ENCODE data around the gene SGCA.

The SGCA gene

GRCh38 chr17:50167371-50167770 is 1.6 kb downstream of the SGCA start:
- DNase-seq (ENCODE audit: low spot score) = no peak

GRCh38 chr17:50168319-50168718 is 2.5 kb downstream of the SGCA start:
- DNase-seq (ENCODE audit: low spot score) = no peak

- DNase-seq (ENCODE audit: low spot score) = no peak
Observed at GRCh38 chr17:50169121-50169764, 3.4 kb downstream of the SGCA start.

- DNase-seq (ENCODE audit: low spot score) = no peak
Observed at GRCh38 chr17:50169881-50170459, 4.2 kb downstream of the SGCA start.

- no peak for DNase-seq (ENCODE audit: low spot score)
Observed at GRCh38 chr17:50170662-50171370, 5.0 kb downstream of the SGCA start.

- DNase-seq (ENCODE audit: low spot score) = no peak
Observed at GRCh38 chr17:50171371-50172071, 5.7 kb downstream of the SGCA start.

GRCh38 chr17:50172130-50172529 is 6.3 kb downstream of the SGCA start:
- DNase-seq (ENCODE audit: low spot score) = no peak

GRCh38 chr17:50172936-50173334 is 7.1 kb downstream of the SGCA start:
- DNase-seq (ENCODE audit: low spot score) = no peak

GRCh38 chr17:50173335-50173941 is 7.6 kb downstream of the SGCA start:
- no peak for DNase-seq (ENCODE audit: low spot score)

- DNase-seq (ENCODE audit: low spot score) = no peak
Observed at GRCh38 chr17:50174444-50174843, 8.6 kb downstream of the SGCA start.

GRCh38 chr17:50175035-50175807 is 9.4 kb downstream of the SGCA start:
- no peak for DNase-seq (ENCODE audit: low spot score)

- DNase-seq (ENCODE audit: low spot score) = no peak
Observed at GRCh38 chr17:50176559-50177357, 11.0 kb downstream of the SGCA start.

GRCh38 chr17:50177476-50177875 is 11.7 kb downstream of the SGCA start:
- no peak for DNase-seq (ENCODE audit: low spot score)

GRCh38 chr17:50177983-50178834 is 12.4 kb downstream of the SGCA start:
- DNase-seq (ENCODE audit: low spot score) = no peak

GRCh38 chr17:50180111-50180510 is 14.3 kb downstream of the SGCA start:
- no peak for DNase-seq (ENCODE audit: low spot score)

- no peak for DNase-seq (ENCODE audit: low spot score)
Observed at GRCh38 chr17:50180620-50181019, 14.8 kb downstream of the SGCA start.

GRCh38 chr17:50181144-50181543 is 15.3 kb downstream of the SGCA start:
- DNase-seq (ENCODE audit: low spot score) = peak; percentile 56

- DNase-seq (ENCODE audit: low spot score) = no peak
Observed at GRCh38 chr17:50181591-50182560, 16.1 kb downstream of the SGCA start.
